NCI-H748 (cell line): ENCODE data around the gene B3GAT3.
"Not testable (repeated sequence)": the region's sequence is repeated elsewhere in the genome, so short reads cannot be mapped to it uniquely, and the experiment has no call there.

Experiments
- DNase-seq: peaks from one replicate; lab custom pipeline; 2025; ENCODE audit not compliant: unreplicated experiment; lab: John Stamatoyannopoulos, UW

Gene B3GAT3

GRCh38 chr11:62645946-62646824, 24.4 kb upstream of the B3GAT3 start, which contains the start of gene GANAB:
GANAB (minus strand) TSS chr11:62646613; CDS start chr11:62646599, 14 bp downstream.
- DNase-seq = peak; percentile 98

GRCh38 chr11:62645671-62645945, 23.8 kb upstream of the B3GAT3 start:
- no peak for DNase-seq

DNA sequence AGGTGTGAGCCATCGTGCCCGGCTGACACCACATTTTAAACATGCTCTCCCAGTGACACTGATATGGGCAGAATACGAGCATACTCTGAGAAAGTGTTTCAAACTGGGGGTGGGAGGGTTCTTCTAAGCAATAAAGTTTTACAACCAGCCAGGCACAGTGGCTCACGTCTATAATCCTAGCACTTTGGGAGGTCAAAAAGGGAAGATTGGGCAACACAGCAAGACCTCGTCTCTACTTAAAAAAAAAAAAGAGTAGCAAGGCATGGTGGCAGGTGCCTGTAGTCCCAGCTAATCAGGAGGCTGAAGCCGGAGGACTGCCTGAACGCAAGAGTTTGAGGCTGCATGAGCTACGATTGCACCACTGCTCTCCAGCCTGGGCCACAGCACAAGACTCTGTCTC, 22.4 kb upstream of the B3GAT3 start:
- no peak for DNase-seq

GRCh38 chr11:62632492-62632891, 10.7 kb upstream of the B3GAT3 start:
- DNase-seq = no peak

DNA sequence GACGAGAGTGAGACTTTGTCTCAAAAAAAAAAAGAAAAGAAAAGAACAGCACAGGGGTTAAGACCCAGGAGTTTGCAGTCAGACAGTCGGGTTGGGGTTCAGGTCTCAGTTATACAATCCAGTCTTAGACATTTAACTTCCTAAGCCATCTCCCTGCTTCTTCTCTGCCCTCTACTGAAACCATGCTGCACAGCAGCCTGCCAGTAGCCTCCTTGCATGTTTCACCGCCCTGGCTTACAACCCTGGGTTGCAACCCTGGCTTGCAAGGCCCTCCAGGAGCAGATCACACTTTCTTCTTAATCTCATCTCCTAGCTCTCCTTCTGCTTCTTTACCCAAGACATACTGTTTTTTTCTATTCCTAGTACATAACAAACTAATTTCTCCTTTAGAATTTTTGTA, 5.9 kb upstream of the B3GAT3 start:
- DNase-seq = no peak

DNA sequence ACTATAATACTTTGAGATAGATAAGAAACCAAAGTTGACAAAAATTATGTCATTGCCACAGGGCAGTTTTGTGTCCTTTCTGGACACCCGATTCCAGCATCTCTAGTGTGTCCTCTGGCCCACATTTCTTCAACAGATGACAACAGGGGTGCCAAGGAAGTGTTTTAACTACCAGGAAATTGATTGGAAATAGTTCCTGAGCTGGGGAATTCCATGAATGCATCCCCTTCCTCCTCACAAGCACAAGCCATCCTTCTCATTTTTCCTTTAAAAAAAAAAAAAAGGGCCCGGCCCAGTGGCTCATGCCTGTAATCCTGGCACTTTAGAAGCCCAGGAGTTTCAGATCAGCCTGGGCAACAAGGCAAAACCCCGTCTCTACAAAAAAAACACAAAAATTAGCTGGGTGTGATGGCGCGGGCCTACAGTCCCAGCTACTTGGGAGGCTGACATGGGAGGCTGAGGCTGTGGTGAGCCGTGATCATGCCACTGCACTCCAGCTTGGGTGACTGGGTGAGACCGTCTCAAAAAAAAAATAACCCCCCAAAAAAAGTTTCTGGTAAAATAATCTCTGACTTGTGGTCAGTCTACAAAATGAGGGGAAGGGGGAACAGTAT, 797 bp upstream of the B3GAT3 start:
- no peak for DNase-seq

DNA sequence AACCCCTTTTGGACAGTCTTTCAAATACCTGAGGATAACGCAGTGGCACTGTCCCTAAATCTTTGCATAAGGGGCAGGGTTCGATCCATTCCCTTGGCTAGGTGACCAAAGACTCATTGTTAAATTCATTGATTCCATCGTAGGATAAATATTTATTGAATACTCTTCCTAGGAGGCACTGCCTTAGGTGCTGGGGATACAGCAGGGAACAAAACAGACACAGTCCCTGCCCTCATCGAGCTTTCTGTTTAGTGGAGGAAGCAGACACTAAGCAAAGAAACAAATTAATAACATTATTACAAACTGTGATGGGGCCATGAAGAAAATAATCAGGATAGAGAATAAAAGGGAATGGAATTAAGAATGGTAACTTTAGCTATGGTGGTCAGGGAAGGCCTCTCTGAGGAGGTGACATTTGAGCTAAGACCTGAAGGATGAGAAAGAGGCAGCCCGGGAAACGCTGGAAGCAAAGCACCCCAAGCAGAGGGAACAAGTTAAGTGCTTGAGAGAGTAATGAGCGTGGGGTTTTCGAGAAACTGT, 689 bp downstream of the B3GAT3 start:
- DNase-seq = no peak

GRCh38 chr11:62616957-62617356, 4.8 kb downstream of the B3GAT3 start:
- DNase-seq = not testable (repeated sequence)

- DNase-seq = no peak
Observed at GRCh38 chr11:62615521-62615920, 6.3 kb downstream of the B3GAT3 start.

DNA sequence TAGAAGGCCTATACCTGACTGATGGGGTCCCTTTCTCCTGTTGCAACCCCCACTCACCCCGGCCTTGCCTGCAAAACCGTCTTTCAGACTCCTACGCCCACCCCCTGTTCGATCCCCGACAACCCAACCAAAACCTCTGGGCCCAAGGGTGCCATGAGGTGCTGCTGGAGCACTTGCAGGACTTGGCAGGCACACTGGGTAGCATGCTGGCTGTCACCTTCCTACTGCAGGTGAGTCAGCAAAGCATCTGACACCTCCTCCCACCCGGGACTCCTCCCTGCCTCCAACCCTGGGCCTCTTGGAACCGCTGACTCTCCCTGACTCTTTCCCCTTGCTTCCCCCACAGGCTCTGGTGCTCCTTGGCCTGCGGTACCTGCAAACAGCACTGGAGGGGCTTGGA, 7.5 kb downstream of the B3GAT3 start:
- no peak for DNase-seq

GRCh38 chr11:62613291-62613778, 8.5 kb downstream of the B3GAT3 start:
- DNase-seq = no peak

DNA sequence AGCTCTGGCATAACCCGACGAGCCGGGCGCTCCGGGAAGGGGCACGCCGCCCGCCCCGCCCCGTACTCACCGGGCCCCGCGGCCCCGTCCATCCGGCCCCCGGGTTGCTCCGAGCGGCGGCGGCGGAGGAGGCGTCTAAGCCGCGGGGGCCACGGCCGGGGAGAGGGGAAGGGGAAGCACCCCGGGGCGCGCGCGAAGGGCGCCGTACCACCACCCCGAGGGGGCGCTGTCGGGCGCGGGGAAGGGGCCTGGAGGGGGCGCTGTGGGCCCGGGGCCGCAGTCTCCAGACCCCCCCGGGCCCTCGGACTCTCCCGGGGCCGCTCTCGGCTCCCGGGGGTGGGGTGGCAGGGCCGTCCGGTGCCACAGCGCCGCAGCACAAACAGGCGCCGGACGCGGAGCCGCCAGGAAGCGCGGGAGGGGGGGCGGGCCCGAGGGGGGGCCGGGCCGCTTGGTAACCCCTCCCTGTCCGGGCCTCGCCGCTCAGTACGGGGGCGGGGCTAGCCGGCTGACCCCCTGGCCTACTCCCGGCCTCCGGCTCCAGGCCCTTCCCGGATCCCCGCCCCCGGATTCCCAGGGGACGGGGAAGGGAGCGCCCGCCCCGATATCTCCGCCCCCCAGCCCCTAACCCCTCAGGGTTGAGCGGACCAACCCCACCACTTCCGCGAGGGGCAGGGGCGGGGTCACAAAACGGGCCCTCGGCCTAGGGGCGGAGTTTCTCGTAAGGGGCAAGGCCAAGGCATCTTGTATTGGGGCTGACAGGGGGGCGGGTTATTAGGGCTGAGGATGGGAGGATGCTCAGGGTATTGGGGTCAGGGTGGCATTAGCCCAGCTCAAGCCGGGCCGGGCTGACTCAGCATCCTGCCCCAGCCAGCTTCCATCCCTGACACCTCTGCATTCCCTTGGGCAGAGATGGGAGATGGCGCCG, 9.2 kb downstream of the B3GAT3 start, which contains the start of the genes EML3 and ROM1:
TSS of gene EML3 (minus strand) at position 410 of the 925 bp plus-strand sequence. CDS start at position 92, 318 bp downstream.
TSS of gene ROM1 (plus strand) at position 892 of the 925 bp plus-strand sequence. CDS start at position 917, 25 bp downstream.
- peak; percentile 84 for DNase-seq

DNA sequence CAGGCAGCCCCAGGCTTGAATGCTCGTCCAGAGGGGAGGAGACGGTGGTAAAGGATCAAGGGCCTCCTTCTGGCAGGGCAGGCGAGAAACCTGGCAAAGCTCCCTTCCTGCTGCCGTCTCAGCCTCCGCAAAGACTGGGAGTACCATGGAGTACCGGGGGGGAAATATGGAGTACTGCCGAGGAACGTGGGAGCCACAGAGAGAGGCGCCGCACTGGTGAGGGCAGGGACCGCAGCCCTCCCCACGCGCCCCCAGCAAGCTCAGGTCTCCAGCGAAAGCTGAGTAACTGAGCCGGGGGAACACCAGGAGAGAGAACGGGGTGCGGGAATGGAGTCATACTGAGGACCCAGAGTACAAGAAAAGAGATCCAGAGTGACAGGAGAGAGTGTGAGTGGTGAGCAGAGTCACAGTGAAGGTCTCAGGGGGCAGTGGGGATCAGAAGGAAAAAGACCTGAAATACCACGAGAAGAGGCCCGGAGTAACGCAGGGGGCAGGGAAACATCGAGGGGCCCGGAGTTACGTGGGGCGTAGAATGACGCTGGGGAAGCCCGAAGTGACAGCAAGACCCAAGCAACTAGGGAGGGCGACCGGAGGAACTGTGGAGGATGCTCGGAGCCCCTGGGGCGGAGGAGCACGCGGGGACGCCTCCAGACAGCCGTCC, 10.0 kb downstream of the B3GAT3 start:
- DNase-seq = peak; percentile 55

- DNase-seq = no peak
Observed at GRCh38 chr11:62610814-62611704, 10.7 kb downstream of the B3GAT3 start.

- no peak for DNase-seq
Observed at GRCh38 chr11:62610403-62610802, 11.4 kb downstream of the B3GAT3 start.

GRCh38 chr11:62608776-62609175, 13.0 kb downstream of the B3GAT3 start:
- no peak for DNase-seq

GRCh38 chr11:62607714-62608113, 14.1 kb downstream of the B3GAT3 start:
- DNase-seq = no peak

DNA sequence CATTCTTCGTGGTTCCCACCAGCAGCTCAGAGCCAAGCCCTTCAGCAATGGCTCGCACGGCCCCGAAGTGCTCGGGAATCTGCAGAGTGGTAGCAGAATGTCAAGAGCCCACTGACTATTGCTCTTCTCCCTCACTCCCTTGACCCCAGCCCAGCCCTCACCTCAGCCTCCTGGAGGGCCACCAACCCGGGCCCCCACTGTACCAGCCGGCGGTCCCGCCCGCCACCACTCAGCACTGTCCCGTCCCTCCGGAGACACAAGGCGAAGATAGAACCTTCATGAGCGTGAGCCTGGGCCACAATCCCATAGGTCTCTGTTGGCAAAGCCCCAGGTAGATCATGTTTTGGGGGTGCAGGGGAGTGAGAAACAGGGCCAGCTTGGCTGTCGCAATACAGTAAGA, 15.9 kb downstream of the B3GAT3 start:
- DNase-seq = no peak

- no peak for DNase-seq
Observed at GRCh38 chr11:62605467-62605866, 16.3 kb downstream of the B3GAT3 start.
